Astrocyte of the spinal cord (primary cell): Measurements from ENCODE around the gene PTGES3.

ENCODE experiments used
- DNase-seq: peaks from one replicate; pipeline ENCODE4 v3.0.0; 2011; ENCODE audit warnings: low read depth, low spot score
- H3K4me3 ChIP-seq: 2 replicates; pipeline ENCODE4 v1.5.1; 2011; ENCODE audit warnings: low read depth, mild to moderate bottlenecking, low read length, moderate library complexity
- CTCF ChIP-seq: IDR thresholded peaks from 2 replicates; pipeline ENCODE4 v1.5.1; 2012; ENCODE audit warnings: low read depth, mild to moderate bottlenecking, low read length, inconsistent platforms
- in situ Hi-C: cut with HindIII; loops from 2 replicates; pipeline ENCODE4 v1.10.0; 2017; ENCODE audit warnings: low sequenced_read_pairs

The PTGES3 gene

GRCh38 chr12:56718636-56719035 is 30.6 kb upstream of the PTGES3 start:
- in situ Hi-C loops = no loop called here
- TF ChIP-seq CTCF = no peak
- no peak for DNase-seq
- no peak overlapping the region for H3K4me3 ChIP-seq

GRCh38 chr12:56718149-56718548 is 30.1 kb upstream of the PTGES3 start:
- DNase-seq = no peak
- in situ Hi-C loops = no loop called here
- H3K4me3 ChIP-seq = no peak overlapping the region
- TF ChIP-seq CTCF = no peak

- no peak for DNase-seq
- no peak overlapping the region for H3K4me3 ChIP-seq
- in situ Hi-C loops = no loop called here
- TF ChIP-seq CTCF = no peak
Observed at GRCh38 chr12:56716933-56717880, 29.1 kb upstream of the PTGES3 start.

GRCh38 chr12:56716458-56716857 is 28.4 kb upstream of the PTGES3 start:
- TF ChIP-seq CTCF = no peak
- no peak for DNase-seq
- in situ Hi-C loops = no loop called here
- H3K4me3 ChIP-seq = no peak overlapping the region

GRCh38 chr12:56715798-56716197 is 27.7 kb upstream of the PTGES3 start:
- no peak for DNase-seq
- no peak for TF ChIP-seq CTCF
- in situ Hi-C loops = no loop called here
- H3K4me3 ChIP-seq = no peak overlapping the region

- in situ Hi-C loops = no loop called here
- no peak for TF ChIP-seq CTCF
- no peak overlapping the region for H3K4me3 ChIP-seq
- DNase-seq = no peak
Observed at GRCh38 chr12:56714431-56714929, 26.4 kb upstream of the PTGES3 start.
